Common myeloid progenitor, CD34-positive (primary cell): ENCODE results near the gene AHNAK2.

Source experiments
- CTCF ChIA-PET: fragments of 350-600 bp; sonication (Branson Sonifier 250); formaldehyde crosslinking; loops from one replicate; lab custom pipeline; 2021; ENCODE audit warnings: antibody characterized with exemption; lab: Charles Lee
- POLR2A ChIA-PET: fragments of 350-600 bp; sonication (Branson Sonifier 250); formaldehyde crosslinking; loops from one replicate; lab custom pipeline; 2021; ENCODE audit warnings: antibody characterized with exemption; lab: Charles Lee
- DNase-seq, 3 donors: peaks; one replicate each; pipeline versions ENCODE4 v3.0.0 to v3.0.0-alpha.2; 2013
- H3K27ac ChIP-seq, 2 experiments: 1 replicate in 1 of 2; 2 replicates in 1 of 2; pipeline ENCODE4 v1.7.0; 2013; ENCODE audit warnings: inconsistent platforms in 2 of 2, low read length in 2 of 2, mild to moderate bottlenecking in 2 of 2, low read depth in 1 of 2, moderate library complexity in 1 of 2; ENCODE audit not compliant: severe bottlenecking in 2 of 2, insufficient read depth in 1 of 2, poor library complexity in 1 of 2
- H3K27me3 ChIP-seq, 5 experiments: replicated peaks in 2 of 5; 1 replicate in 3 of 5; 2 replicates in 2 of 5; pipeline versions ENCODE4 v1.6.1 to v1.7.0; 2013; ENCODE audit warnings: low read length in 4 of 5, mild to moderate bottlenecking in 2 of 5, moderate library complexity in 2 of 5, inconsistent platforms in 1 of 5; ENCODE audit not compliant: insufficient read depth in 5 of 5, control insufficient read depth in 4 of 5
- H3K36me3 ChIP-seq, 4 experiments: 1 replicate in 2 of 4; 2 replicates in 2 of 4; pipeline versions ENCODE4 v1.6.1 to v1.7.0; 2013; ENCODE audit warnings: low read length in 3 of 4, control low read depth in 1 of 4, mild to moderate bottlenecking in 1 of 4; ENCODE audit not compliant: control insufficient read depth in 4 of 4, insufficient read depth in 4 of 4
- H3K4me1 ChIP-seq, 4 experiments: 1 replicate in 3 of 4; 2 replicates in 1 of 4; pipeline versions ENCODE4 v1.6.1 to v1.7.1; 2013; ENCODE audit warnings: low read length in 3 of 4, mild to moderate bottlenecking in 3 of 4, control low read depth in 1 of 4, inconsistent platforms in 1 of 4, moderate library complexity in 1 of 4; ENCODE audit not compliant: control insufficient read depth in 4 of 4, insufficient read depth in 4 of 4; ENCODE audit errors: control extremely low read depth in 1 of 4
- H3K4me3 ChIP-seq, 7 experiments: 1 replicate in 4 of 7; 2 replicates in 3 of 7; pipeline versions ENCODE4 v1.5.1 to v1.7.0; 2013; ENCODE audit warnings: mild to moderate bottlenecking in 7 of 7, low read length in 6 of 7, moderate library complexity in 6 of 7, inconsistent platforms in 2 of 7, low read depth in 2 of 7, control low read depth in 1 of 7; ENCODE audit not compliant: insufficient read depth in 4 of 7, control insufficient read depth in 1 of 7; ENCODE audit errors: extremely low read depth in 1 of 7
- H3K9me3 ChIP-seq, 5 experiments: 1 replicate in 4 of 5; 2 replicates in 1 of 5; pipeline versions ENCODE4 v1.6.1 to v1.7.1; 2013; ENCODE audit warnings: low read length in 4 of 5, mild to moderate bottlenecking in 2 of 5, inconsistent platforms in 1 of 5, low read depth in 1 of 5, moderate library complexity in 1 of 5; ENCODE audit not compliant: control insufficient read depth in 4 of 5, insufficient read depth in 2 of 5; ENCODE audit errors: control extremely low read depth in 1 of 5
- WGBS: methylation state at CpG from one replicate; pipeline ENCODE4 v1.1.5; 2013; ENCODE audit not compliant: insufficient coverage; 5-methylcytosine and 5-hydroxymethylcytosine counted together

Gene AHNAK2

DNA sequence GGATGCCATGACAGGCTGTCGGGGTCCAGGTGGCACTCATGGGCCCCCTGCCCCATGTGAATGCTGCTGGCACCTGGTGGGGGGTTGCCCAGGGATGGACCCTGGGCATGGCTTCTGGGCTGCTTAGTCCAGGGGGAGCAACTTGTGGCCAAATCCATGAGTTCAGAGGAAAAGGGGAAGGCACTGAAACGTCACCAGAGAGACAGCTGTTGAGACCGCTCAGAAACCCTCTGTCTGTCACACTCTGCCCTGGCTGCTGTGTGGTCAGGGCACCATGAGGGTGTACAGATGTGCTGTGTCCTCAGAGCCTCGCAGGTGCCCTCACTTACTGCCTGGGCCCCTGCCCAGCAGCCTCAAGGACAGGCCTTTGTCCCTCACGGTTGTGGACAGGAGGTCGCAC lies 16.8 kb upstream of the AHNAK2 start:
- 100% methylated on average over 4 of the region's 6 CpGs for WGBS
- ChIA-PET POLR2A (no interaction called here), CTCF (interaction anchor here (0.7 to 3.8 kb wide), 5 partner anchors 16 to 50 kb away, joined by 3 to 19 read pairs (median 8); no protein-coding TSS in a partner anchor)
- H3K4me3 ChIP-seq, result no peak overlapping the region
- H3K27me3 ChIP-seq, result no peaks in the 10 kb centered on the region
- H3K36me3 ChIP-seq, result peaks cover 0 to 8% (median 0%) of the 10 kb centered on the region in 4 experiments
- no peaks in the 10 kb centered on the region for H3K9me3 ChIP-seq
- DNase-seq, result no peak
- peaks cover 0 to 3% (median 1%) of the 10 kb centered on the region in 4 experiments for H3K4me1 ChIP-seq
- no peak overlapping the region for H3K27ac ChIP-seq

- peaks cover 0 to 8% (median 0%) of the 10 kb centered on the region in 4 experiments for H3K36me3 ChIP-seq
- ChIA-PET CTCF (interaction anchor here (0.7 to 3.8 kb wide), 6 partner anchors 17 to 65 kb away, joined by 3 to 19 read pairs (median 6); no protein-coding TSS in a partner anchor), POLR2A (no interaction called here)
- no peak overlapping the region for H3K4me3 ChIP-seq
- H3K9me3 ChIP-seq, result no peaks in the 10 kb centered on the region
- H3K27ac ChIP-seq, result no peak overlapping the region
- peaks cover 0 to 3% (median 1%) of the 10 kb centered on the region in 4 experiments for H3K4me1 ChIP-seq
- peak; percentile 37 to 79 (median 72) for DNase-seq
- no peaks in the 10 kb centered on the region for H3K27me3 ChIP-seq
- WGBS, result 82% methylated on average over 18 of the region's 22 CpGs
These were observed 15.8 kb upstream of the AHNAK2 start for GRCh38 chr14:104993808-104994591.

DNA sequence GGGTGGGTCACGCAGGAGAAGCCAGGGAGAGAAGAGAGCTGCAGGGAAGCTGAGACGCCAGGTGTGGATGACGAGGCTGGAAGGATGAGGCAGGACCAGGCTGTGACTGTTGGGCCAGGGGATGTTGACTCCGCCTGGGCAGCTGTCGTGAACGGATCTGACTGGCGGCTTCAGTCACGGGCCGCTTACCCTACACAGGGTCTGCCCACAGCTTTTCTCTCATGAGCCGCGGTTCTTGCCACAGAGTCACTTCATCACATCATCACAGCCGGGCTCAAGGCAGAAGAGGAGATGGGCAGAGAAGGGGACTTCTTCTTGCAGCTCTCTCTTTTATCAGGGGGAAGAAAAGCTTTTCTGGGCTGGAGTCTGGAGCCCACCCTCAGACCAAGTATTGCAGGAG lies 15.1 kb upstream of the AHNAK2 start:
- Histone ChIP-seq H3K27me3 (no peaks in the 10 kb centered on the region), H3K4me3 (no peak overlapping the region), H3K9me3 (no peaks in the 10 kb centered on the region), H3K27ac (no peak overlapping the region), H3K4me1 (peaks cover 0 to 3% (median 1%) of the 10 kb centered on the region in 4 experiments), H3K36me3 (peaks cover 0 to 5% (median 0%) of the 10 kb centered on the region in 4 experiments)
- CTCF ChIA-PET, result interaction anchor here (1.2 to 3.8 kb wide), 6 partner anchors 13 to 66 kb away, joined by 3 to 19 read pairs (median 6); no protein-coding TSS in a partner anchor
- no peak for DNase-seq
- 98% methylated on average over 12 of the region's 12 CpGs for WGBS
- POLR2A ChIA-PET, result no interaction called here

- peaks cover 0 to 3% (median 1%) of the 10 kb centered on the region in 4 experiments for H3K4me1 ChIP-seq
- WGBS, result 96% methylated on average over 11 of the region's 11 CpGs
These were observed 14.3 kb upstream of the AHNAK2 start for GRCh38 chr14:104992501-104992900.

GRCh38 chr14:104991896-104992230 lies 13.7 kb upstream of the AHNAK2 start:
- no peak overlapping the region for H3K27ac ChIP-seq
- H3K36me3 ChIP-seq, result peaks cover 0 to 4% (median 0%) of the 10 kb centered on the region in 4 experiments
- CTCF ChIA-PET, result interaction anchor here (1.9 kb wide), 1 partner anchor 14 kb away, joined by 4 read pairs; no protein-coding TSS in a partner anchor
- DNase-seq, result no peak
- POLR2A ChIA-PET, result interaction anchor here (0.8 kb wide), 1 partner anchor 312 kb away, joined by 4 read pairs; no protein-coding TSS in a partner anchor
- 96% methylated on average over 24 of the region's 34 CpGs for WGBS
- no peaks in the 10 kb centered on the region for H3K9me3 ChIP-seq
- no peaks in the 10 kb centered on the region for H3K27me3 ChIP-seq
- no peak overlapping the region for H3K4me3 ChIP-seq
- peaks cover 0 to 8% (median 5%) of the 10 kb centered on the region in 4 experiments for H3K4me1 ChIP-seq

More at GRCh38 chr14:104992501-104992900, 14.3 kb upstream of the AHNAK2 start:
- no peak overlapping the region for H3K27ac ChIP-seq
- H3K36me3 ChIP-seq, result peaks cover 0 to 4% (median 0%) of the 10 kb centered on the region in 4 experiments
- POLR2A ChIA-PET, result interaction anchor here (0.8 kb wide), 1 partner anchor 311 kb away, joined by 4 read pairs; no protein-coding TSS in a partner anchor
- no peaks in the 10 kb centered on the region for H3K27me3 ChIP-seq
- CTCF ChIA-PET, result interaction anchor here (1.2 to 3.1 kb wide), 4 partner anchors 14 to 66 kb away, joined by 4 to 12 read pairs (median 6); no protein-coding TSS in a partner anchor
- no peak overlapping the region for H3K4me3 ChIP-seq
- H3K9me3 ChIP-seq, result no peaks in the 10 kb centered on the region
- DNase-seq, result no peak

GRCh38 chr14:104989951-104990303 lies 11.8 kb upstream of the AHNAK2 start:
- H3K9me3 ChIP-seq, result no peaks in the 10 kb centered on the region
- H3K4me1 ChIP-seq, result peaks cover 0 to 17% (median 14%) of the 10 kb centered on the region in 4 experiments
- ChIA-PET POLR2A (no interaction called here), CTCF (interaction anchor here (1.1 to 1.7 kb wide), 2 partner anchors 9 to 17 kb away, joined by 3 to 6 read pairs; no protein-coding TSS in a partner anchor)
- no peak overlapping the region for H3K27ac ChIP-seq
- no peak overlapping the region for H3K4me3 ChIP-seq
- H3K27me3 ChIP-seq, result no peaks in the 10 kb centered on the region
- DNase-seq, result no peak
- no peaks in the 10 kb centered on the region for H3K36me3 ChIP-seq
- 94% methylated on average over 2 of the region's 7 CpGs for WGBS
